NCI-H460 (cell line): ENCODE results near the gene TPM4. TPM values are rescaled to one million over a fixed set of nuclear protein-coding genes. Genes with fewer than 3 reads are reported as not detected.

Experiments used
- DNase-seq: peaks from one replicate; pipeline ENCODE4 v3.0.0-alpha.2; 2016; ENCODE audit warnings: low read depth; ENCODE audit errors: extremely low read depth
- total RNA-seq: library from RNA; depleted of rRNA; stranded (reverse); fragments of >200 nt; shearing (Covaris generic); gene quantifications from 2 replicates; pipeline ENCODE4 v1.2.3, GENCODE V29; 2014

Gene TPM4
- total RNA-seq, 1 experiment from 2014 or later: 562 TPM

DNA sequence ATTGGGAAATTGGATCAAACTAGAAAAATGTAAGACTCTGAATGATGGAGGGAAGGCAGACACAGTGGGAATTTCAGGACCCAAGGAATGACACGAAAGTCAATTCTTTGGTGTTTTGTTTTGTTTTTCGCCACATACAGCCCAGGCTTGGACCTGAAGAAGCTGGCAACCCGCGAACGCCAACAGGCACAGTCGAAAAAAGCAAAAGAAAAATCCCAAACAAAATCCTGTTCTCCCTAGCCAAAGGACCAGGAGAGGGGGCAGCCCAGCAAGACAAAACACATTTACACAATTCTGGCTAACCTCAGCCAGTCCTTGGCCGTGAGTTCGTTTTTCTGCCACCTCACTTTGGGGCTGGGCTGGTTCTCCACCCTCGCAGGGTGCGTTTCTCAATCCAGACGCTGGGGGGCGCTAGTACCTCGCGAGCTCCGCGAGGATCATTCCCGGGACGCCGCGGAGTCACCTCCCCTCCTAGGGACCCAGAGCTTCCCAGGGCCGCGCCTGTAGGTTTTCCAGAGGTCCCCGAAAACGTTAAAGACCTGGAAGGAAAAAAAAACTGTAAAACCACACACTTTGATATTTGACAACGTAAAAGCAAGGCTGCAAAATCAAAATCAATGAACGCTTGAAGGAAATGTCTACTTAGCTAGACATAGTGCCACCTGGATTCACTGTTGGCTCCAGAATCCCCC, 34.9 kb upstream of the TPM4 start:
- DNase-seq: peak; percentile 45

DNA sequence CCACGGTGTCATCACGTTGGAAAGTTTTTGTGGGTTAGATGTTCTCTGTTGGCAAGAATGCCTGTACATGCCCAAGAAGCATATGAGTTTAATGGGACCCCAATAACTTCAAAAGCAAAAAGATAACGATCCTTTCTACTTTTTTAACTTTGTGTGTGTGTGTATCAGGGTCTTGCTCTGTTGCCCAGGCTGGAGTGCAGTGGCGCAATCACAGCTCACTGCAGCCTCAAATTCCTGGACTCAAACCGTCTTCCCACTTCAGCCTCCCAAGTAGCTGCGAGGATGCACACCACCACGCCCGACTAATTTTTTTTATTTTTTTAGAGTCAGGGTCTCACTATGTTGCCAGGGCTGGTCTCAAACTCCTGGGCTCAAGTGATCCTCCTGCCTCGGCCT, 34.3 kb upstream of the TPM4 start:
- DNase-seq: no peak

DNA sequence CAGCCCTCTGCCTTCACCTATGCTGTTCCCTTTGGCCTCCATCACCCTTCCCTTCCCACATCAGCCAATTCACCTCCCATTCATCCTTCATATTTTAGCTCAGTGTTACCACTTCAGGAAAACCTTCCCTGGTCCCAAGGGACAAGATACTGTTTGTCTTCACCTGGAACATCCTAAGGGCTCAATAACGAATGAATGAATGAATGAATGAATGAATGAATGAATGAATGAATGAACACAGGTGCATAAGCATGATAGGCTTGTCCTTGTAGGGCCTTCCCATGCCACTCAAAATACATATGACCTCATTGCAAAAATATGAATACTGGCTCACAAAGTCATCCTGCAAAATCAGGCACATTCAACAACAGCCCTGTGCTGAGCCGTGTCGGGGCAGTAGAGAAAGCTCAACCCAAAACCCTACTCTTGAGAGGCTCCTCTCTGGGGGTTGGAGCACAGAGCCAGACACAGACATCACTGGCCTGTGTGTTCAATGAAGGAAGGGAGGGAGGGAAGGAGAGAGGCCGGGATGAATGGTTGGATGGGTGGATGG, 33.7 kb upstream of the TPM4 start:
- DNase-seq: no peak

DNA sequence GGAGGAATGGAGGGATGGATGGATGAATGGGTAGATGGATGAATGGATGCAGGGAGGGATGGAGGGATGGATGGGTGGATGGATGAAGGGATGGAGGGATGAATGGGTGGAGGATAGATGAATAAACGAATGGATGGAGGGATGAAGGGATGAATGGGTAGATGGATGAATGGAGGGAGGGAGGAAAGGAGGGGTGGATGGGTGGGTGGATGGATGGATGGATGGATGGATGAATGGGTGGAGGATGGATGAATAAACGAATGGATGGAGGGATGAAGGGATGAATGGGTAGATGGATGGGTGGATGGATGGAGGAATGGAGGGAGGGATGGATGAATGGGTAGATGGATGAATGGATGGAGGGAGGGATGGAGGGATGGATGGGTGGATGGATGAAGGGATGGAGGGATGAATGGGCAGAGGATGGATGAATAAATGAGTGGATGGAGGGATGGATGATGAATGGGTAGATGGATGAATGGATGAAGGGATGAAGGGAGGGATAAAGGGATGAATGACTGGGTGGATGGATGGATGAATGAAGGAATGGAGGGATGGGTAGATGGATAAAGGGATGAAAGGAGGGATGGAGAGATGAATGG, 33.0 kb upstream of the TPM4 start:
- DNase-seq: no peak

DNA sequence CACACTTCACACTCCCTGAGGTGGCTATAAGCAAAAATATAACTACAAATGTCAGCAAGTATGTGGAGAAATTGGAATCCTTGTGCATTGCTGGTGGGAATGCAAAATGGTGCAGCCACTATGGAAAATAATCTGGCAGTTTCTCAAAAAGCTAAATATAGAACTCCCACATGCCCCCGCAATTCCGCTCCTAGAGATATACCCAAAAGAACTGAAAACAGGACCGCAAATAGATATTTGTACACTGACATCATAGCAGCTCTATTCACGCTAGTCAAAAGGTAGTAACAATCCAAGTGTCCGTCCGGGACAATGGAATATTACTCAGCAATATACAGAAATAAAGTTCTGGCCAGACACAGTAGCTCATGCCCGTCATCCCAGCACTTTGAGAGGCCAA, 31.5 kb upstream of the TPM4 start:
- DNase-seq: no peak

DNA sequence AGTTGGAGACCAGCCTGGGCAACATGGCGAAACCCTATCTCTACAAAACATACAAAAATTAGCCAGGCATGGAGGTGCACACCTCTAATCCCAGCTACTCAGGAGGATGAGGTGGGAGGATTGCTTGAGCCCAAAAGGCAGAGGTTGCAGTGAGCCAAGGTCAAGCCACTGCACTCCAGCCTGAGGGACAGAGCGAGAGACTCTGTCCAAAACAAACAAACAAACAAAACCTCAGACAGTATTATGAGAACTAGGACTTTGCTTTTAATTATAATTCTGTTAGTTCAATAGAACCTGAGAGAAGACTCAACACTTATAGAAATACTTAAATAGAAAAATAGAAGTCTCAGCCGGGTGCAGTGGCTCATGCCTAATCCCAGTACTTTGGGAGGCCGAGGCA, 31.1 kb upstream of the TPM4 start:
- no peak for DNase-seq

DNA sequence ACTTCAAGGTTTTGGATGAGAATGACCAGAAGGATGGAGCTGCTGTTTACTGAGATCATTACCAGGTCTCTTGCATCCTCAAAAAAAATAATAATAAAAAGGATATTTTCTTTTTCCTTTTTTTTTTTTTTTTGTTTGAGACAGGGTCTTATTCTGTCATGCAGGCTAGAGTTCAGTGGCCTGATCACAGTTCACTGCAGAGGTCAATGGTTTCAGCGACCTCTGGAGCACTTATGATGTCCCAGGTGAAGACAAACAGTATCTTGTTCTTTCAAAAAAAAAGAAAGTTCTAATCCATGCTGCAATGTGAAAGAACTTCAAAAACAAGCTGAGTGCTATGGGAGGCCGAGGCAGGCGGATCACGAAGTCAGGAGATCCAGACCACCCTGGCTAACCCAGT, 30.4 kb upstream of the TPM4 start:
- no peak for DNase-seq

DNA sequence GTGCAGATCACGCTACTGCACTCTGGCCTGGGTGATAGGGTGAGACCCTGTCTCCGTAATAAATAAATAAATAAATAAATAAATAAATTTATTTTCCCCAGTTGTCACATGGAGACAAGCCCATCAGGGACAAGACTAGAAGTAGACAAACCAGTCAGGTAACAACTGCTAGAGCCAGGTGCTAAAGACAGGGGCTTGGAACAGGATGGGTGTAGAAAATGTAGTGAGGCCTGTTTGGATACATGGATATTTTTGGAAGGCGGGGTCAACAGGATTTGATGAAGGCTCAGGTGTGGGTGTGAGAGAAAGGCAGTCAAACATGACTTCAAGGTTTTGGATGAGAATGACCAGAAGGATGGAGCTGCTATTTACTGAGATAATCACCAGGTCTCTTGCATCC, 27.7 kb upstream of the TPM4 start:
- no peak for DNase-seq

DNA sequence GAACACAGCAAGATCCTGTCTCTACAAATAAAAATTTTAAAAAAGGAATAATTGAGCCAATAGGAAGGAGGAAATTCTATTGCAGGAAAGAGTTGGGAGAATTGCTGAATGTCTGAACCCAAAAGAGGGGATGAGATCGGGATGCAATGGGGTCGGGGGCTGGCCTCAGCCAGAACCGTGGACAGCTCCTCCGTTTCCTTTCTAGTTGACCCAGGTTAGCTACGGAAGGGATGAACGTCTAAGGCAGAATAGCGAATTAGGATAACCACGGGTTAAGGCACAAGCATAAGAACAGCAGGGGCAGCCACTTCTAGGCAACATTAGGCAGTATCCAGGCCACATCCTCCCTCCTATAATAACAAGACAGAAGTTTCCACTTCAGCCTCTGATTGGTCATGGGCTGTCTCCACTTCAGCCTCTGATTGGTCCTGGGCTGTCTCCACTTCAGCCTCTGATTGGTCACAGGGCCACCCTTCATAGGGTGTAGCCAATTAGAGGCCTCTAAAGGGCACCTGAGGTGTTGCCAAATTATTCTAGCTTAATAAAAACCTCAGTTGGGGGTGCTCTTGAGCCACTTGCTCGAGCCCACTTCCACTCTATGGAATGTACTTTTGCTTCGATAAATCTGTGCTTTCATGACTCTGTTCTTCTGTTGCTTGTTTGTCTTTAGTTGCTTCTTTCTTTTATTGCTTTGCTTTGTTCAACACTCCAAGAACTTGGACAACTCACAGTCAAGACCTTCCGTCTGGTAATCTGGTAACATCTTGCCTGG, 24.9 kb upstream of the TPM4 start:
- DNase-seq: no peak

DNA sequence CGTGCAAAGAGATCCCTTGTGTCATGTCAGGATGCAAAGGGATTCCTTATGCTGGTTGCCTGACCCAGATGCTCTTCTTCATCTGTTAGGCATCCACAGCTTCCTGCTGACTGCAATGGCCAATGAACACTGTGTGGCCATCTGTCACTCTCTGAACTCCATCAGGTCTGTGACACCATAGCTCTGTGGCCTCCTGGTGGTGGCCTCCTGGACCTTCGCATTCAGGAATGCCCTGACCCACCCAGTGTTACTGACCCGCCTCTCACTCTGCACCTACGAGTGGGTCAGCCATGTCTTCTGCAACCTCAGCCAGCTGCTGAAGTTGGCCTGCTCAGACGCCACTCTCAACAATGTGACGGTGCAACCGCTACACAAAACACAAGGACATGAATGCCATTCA, 23.9 kb upstream of the TPM4 start:
- no peak for DNase-seq

DNA sequence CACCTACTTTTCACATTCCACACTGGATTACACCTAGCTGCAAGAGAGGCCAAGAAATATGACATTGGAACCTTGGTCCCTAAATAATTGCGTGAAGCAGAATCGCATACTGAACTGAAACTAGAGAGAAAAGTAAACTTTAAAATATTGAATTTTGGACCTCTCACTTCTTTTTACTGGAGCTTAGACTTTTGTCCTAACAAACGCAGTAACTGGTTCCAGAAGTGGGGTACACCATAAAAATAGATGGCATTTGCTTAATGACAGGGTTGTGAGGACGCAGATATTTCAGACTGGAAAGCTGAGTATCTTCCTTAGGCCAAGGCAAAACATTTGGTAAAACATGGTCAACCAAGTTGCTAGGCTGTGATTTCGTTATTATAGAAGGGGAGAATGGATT, 19.2 kb upstream of the TPM4 start:
- no peak for DNase-seq

DNA sequence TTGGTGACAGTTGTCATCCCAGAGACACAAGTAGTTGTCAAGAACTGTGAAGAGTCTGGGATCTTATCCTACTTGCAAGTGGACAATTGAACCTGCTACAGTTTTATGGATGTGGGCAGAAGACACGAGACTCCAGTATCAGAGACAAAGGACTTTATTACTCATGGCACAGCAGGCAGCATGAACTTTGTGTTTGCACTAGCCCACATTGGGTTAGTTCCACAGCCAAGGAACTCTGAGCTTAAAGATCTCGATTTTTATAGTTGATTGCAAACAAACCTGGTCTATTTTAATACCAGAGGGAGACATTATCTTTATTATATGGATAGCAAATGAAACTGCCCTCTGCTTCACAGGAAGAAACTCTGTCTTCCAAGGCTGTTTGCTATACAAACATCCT, 16.0 kb upstream of the TPM4 start:
- DNase-seq: no peak

DNA sequence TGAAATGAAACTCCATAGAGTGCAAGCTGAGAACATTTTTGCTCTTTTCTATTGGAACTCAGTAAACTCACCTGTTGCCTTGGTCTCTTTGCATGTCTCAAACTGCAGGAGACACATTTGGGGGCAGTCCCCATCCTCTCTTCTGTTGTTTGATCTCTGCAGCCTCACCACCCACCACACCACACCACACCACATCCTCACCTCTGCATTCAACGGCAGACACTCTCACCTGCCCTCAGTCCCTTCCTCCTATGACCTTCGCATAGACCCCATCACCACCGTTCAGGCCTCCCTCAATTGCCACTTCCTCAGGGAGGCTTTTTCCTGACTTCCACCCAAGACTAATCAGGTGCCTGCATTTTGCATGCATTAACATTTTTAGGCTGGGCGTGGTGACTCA, 14.4 kb upstream of the TPM4 start:
- no peak for DNase-seq

DNA sequence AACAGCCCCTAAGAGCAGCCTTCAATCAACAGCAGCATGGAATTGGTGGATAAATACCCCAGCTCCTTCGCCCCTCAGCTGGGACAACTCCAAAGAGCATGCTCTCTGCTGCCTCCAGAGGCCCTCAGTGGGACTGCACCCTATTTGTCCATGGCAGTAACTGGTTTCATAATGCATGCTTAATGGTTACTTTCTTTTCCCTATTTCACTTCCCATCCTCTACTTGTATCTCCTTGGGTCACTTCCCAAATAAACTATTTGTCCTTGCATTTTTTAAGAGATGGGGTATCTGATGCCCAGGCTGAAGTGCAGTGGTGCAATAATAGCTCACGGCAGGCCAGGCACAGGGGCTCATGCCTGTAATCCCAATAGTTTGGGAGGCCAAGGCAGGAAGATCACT, 13.5 kb upstream of the TPM4 start:
- DNase-seq: no peak

DNA sequence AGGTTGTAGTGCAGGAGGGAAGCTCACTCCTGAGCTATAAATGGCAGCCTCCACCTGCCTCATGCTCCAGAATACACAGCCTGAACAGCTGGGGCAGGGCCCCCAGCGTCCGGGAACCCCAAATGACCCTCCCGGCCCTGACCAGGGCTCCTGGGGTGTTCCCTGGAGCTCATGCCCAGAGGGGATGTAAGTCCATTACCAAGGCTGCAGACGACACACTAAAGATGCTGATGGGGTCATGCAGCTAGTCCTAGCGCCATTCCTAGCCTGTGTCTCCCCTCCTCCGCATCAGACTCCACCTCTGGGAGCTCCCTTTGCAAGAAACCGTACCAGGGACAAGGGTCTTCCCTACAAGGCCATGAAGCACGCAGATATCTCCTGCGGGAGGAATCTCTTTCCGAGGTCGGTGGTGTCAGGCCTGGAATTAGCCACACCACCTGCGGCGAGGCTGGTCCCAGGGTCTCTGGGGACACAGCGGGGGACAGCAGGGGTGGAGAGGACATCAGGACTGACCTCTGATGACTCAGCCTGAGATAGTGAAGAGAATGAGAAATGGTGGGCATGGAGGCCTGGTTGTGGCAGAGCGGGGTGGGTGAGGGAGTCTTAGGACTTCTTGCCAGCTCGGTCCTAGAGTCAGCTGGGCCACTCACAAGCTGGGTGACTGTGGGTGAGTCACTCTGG, 11.9 kb upstream of the TPM4 start:
- no peak for DNase-seq

DNA sequence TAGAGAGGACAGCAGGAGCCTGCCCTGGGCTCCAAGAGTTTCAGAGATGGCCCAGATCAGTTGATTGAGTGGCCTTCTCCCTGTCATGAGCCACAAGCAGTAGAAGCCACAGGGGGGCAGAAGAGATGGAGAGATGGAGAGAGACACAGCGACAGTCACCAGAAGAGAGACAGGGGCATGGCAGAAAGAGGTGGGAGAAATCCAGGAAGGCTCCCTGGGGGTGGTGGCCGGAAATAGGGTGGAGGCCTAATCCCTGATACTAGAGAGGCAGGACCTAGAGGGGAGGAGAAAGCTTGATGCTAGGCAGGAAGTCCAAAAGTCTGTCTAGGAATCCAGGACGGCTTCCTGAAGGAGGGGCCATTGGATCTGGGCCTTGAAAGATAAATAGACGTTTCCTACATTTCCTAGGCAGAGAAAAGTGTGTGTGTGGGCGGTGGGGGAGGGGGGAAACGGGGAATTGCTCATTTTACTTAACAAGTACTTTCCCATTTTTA, 9.6 kb upstream of the TPM4 start:
- DNase-seq: peak; percentile 75

DNA sequence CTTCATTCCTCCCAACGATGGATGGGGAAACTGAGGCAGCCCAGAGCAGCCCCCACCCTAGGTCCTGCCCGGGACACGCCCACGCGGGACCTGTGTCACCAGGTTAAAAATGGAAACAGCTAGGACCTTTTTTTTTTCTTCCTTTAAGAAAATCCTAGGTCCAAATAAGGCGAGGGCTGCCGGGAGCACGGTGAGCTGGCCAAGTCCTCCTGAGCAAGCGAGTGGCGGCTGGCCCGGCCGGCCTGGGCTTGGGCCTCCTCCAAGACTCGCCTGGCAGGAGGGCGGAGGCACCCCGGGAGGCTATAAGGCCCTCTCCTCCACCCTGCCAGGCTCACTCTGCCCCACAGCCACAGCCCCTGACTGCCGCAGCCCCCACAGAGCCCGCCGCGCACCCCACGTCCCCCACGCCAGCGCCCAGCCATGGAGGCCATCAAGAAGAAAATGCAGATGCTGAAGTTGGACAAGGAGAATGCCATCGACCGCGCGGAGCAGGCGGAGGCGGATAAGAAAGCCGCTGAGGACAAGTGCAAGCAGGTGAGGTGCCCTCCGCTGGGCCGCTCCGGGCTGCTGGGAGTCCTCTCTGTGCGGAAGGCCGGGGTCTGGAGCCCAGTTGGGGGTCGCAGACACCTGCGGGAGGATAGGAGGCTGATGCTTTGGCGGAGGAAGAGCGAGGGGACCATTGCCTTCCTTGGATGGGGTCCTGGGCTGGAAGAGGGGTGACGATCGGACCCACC, 8.9 kb upstream of the TPM4 start:
- no peak for DNase-seq

DNA sequence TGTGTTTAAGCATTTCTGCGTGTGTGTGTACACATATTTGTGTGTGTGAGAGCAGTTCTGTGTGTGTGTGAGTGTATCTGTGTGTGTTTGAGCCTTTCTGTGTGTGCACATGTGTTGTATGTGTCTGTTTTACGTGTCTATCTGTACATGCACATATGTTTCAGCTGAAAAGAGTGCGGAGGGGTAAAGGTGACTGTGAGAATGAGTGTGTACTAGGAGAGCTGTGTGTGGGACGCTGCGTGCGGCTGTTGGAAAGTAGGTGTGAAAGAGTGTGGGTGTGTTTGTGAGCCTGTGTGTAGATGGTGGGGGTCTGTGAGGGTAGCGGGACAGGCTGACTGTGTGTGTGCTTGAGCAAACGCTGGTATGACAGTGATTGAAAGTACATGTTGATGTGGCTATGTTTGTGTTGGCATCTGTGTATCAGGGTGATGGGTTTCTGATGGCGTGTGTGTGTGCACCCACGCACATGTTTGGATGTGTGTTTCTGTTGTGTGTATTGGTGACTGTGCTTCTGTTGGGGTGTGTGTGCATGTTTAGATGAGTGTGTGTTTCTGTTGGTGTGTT, 7.5 kb upstream of the TPM4 start:
- no peak for DNase-seq

DNA sequence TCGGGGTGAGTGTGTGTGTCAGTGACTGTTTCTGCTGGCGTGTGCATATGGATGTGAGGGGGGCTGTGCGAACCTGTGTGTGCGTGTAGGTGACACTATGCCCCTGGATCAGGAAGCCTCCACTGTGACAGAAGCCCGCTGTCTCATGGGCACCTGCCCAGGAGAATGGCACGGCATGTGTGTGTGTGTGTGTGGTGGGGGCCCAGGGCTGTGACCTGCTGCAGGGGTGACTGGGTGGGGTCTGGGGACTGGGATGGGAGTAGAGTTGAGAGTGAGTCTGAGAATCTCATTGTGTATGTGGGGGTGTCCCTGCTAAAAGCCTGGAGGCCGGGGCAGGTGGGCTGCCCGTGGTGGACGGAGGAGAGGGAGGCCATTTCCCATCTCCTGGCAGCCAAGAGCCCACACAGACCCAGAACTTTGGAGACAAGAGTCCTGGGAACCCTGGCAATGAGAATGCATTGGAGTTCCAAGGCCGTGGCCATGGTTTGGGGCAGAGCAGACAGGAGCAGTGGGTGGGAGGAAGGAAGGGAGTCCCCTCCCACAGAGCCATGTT, 6.4 kb upstream of the TPM4 start:
- no peak for DNase-seq
